CD4-positive, alpha-beta T cell treated with Interleukin-10 for 1 hour (primary cell): ENCODE results near the gene MXD4.

ENCODE experiments used
- DNase-seq: peaks from one replicate; pipeline ENCODE4 v3.0.0-alpha.2; 2020

MXD4 gene

GRCh38 chr4:2261853-2262144 is at the start of gene MXD4:
Gene MXD4 (minus strand): TSS chr4:2262109. CDS start chr4:2261980, 129 bp downstream.
- DNase-seq: no peak

- DNase-seq: no peak
Measured at GRCh38 chr4:2306773-2307410, 45.0 kb upstream of the MXD4 start.

- DNase-seq: no peak
Measured at GRCh38 chr4:2305766-2306501, 44.0 kb upstream of the MXD4 start.

- no peak for DNase-seq
Measured at GRCh38 chr4:2304877-2305561, 43.1 kb upstream of the MXD4 start.

GRCh38 chr4:2304321-2304876 is 42.5 kb upstream of the MXD4 start:
- DNase-seq: no peak

- no peak for DNase-seq
Measured at GRCh38 chr4:2303686-2304320, 41.9 kb upstream of the MXD4 start.

- no peak for DNase-seq
Measured at GRCh38 chr4:2303121-2303685, 41.3 kb upstream of the MXD4 start.

- no peak for DNase-seq
Measured at GRCh38 chr4:2302387-2303119, 40.6 kb upstream of the MXD4 start.

GRCh38 chr4:2301806-2302205 is 39.9 kb upstream of the MXD4 start:
- DNase-seq: no peak

GRCh38 chr4:2301225-2301642 is 39.3 kb upstream of the MXD4 start:
- DNase-seq: no peak

- no peak for DNase-seq
Measured at GRCh38 chr4:2300431-2301224, 38.7 kb upstream of the MXD4 start.

GRCh38 chr4:2299794-2300193 is 37.9 kb upstream of the MXD4 start:
- no peak for DNase-seq

GRCh38 chr4:2298532-2298991 is 36.7 kb upstream of the MXD4 start:
- no peak for DNase-seq

- DNase-seq: no peak
Measured at GRCh38 chr4:2297606-2298531, 36.0 kb upstream of the MXD4 start.

GRCh38 chr4:2296631-2297601 is 35.0 kb upstream of the MXD4 start:
- DNase-seq: no peak

- DNase-seq: no peak
Measured at GRCh38 chr4:2295900-2296442, 34.1 kb upstream of the MXD4 start.

GRCh38 chr4:2295500-2295899 is 33.6 kb upstream of the MXD4 start:
- DNase-seq: no peak

GRCh38 chr4:2292646-2293108 is 30.8 kb upstream of the MXD4 start:
- DNase-seq: no peak
